Right lobe of liver (tissue), 6 donors: Measurements from ENCODE around the gene UBE2G1. TPM values are rescaled to one million over a fixed set of nuclear protein-coding genes. Genes with fewer than 3 reads are reported as not detected.
A peak's percentile ranks its signal among the peaks of the same experiment; 100 is the strongest.

ENCODE experiments used
- ATAC-seq, 4 donors: fragments of 200-7000 bp; cut with Tn5 transposase; one replicate each; pipeline ENCODE4 v1.9.1; 2020; ENCODE audit warnings: mild to moderate bottlenecking in 4 of 4, moderate library complexity in 4 of 4
- DNase-seq, 3 donors: peaks; one replicate each; pipeline ENCODE4 v3.0.0-alpha.2; 2020
- H3K27ac ChIP-seq, 3 donors: fragments of 200-600 bp; one replicate each; pipeline ENCODE4 v1.8.0; 2022
- H3K27me3 ChIP-seq, 2 donors: fragments of 200-600 bp; one replicate each; pipeline ENCODE4 v1.8.0; 2022
- H3K36me3 ChIP-seq, 4 donors: fragments of 200-600 bp; sonication (generic) in 1 of 4; one replicate each; pipeline versions ENCODE4 v1.5.1 to v1.8.0; 2017 to 2022; ENCODE audit warnings: control low read depth in 1 of 4
- H3K4me1 ChIP-seq, 4 donors: fragments of 200-600 bp; sonication (generic) in 1 of 4; one replicate each; pipeline versions ENCODE4 v1.5.1 to v1.8.0; 2017 to 2022; ENCODE audit warnings: control low read depth in 1 of 4
- H3K4me3 ChIP-seq, 3 donors: fragments of 200-600 bp; one replicate each; pipeline ENCODE4 v1.8.0; 2022
- H3K9me3 ChIP-seq, 4 donors: fragments of 200-600 bp; sonication (generic) in 1 of 4; one replicate each; pipeline versions ENCODE4 v1.5.1 to v1.8.0; 2017 to 2022; ENCODE audit warnings: control low read depth in 1 of 4
- POLR2A ChIP-seq: fragments of 450-650 bp; IDR thresholded peaks from one replicate; pipeline ENCODE4 v1.6.1; 2017; ENCODE audit warnings: antibody characterized with exemption, mild to moderate bottlenecking
- WGBS: methylation state at CpG from one replicate; pipeline ENCODE4 v1.1.6; 2018; ENCODE audit warnings: low coverage, low lambda C conversion rate; ENCODE audit not compliant: insufficient coverage; ENCODE audit errors: missing lambda C conversion rate; 5-methylcytosine and 5-hydroxymethylcytosine counted together
- intact Hi-C, 2 donors: fragments of 100-400 bp; cut with DNase I; formaldehyde crosslinking; loops; one replicate each; pipeline versions ENCODE4 v1.11.2 to v1.14.1; 2022
- total RNA-seq, 6 experiments: library from RNA; depleted of rRNA in 2 of 6; stranded (reverse); fragments of >200 nt in 2 of 6; fragmentation: NEBNext Ultra II Directional in 3 of 6; extraction: Animal tissue kit (Norgen Biotek cat#: 25700) in 3 of 6; gene quantifications; one replicate each; pipeline versions ENCODE4 v1.1.0 to v1.2.4, GENCODE V29; 2016 to 2023
- TF ChIP-seq, protein P1 (sequence below), 4 donors: fragments of 200-600 bp in 3 of 4; fragments of 450-650 bp in 1 of 4; IDR thresholded peaks; one replicate each; pipeline versions ENCODE4 v1.5.1 to v1.8.0; 2016 to 2022; ENCODE audit warnings: antibody characterized with exemption in 4 of 4, mild to moderate bottlenecking in 2 of 4
- donor health status: DM: no; HTN: yes; CAD: no.
- donor health status: DM: no; HTN: no; CAD: no.
- donor health status: DM: no; HTN: no; CAD: no.
- donor health status: DM: no; HTN: yes; CAD: no.
- donor health status: DM: no; HTN: yes; CAD: no.

The UBE2G1 gene
- total RNA-seq, 6 experiments from 2014 or later = 30.3 to 45.5 (median 38.8) TPM

DNA sequence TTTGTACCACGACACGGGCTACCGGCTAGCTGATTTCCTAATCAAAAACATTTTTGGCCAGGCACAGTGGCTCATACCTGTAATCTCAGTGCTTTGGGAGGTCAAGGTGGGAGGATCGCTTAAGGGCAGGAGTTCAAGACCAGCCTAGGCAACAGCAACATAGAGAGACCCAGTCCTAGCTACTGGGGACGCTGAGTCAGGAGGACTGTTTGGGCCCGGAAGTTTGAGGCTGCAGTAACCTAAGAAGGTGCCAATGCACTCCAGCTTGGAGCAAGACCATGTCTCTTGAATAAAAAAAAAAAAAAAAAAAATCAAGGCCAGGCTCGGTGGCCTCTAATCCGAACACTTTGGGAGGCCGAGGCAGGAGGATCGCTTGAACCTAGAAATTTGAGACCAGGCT is 49.8 kb downstream of the UBE2G1 start:
- Histone ChIP-seq H3K4me3 (no peak overlapping the region), H3K9me3 (no peaks in the 10 kb centered on the region), H3K36me3 (no peaks in the 10 kb centered on the region), H3K27ac (no peak overlapping the region), H3K4me1 (peaks cover 0 to 21% (median 0%) of the 10 kb centered on the region in 4 donors), H3K27me3 (no peaks in the 10 kb centered on the region)
- ATAC-seq = peak in 1 of 4 donors; percentile 15
- TF ChIP-seq, protein P1, sequence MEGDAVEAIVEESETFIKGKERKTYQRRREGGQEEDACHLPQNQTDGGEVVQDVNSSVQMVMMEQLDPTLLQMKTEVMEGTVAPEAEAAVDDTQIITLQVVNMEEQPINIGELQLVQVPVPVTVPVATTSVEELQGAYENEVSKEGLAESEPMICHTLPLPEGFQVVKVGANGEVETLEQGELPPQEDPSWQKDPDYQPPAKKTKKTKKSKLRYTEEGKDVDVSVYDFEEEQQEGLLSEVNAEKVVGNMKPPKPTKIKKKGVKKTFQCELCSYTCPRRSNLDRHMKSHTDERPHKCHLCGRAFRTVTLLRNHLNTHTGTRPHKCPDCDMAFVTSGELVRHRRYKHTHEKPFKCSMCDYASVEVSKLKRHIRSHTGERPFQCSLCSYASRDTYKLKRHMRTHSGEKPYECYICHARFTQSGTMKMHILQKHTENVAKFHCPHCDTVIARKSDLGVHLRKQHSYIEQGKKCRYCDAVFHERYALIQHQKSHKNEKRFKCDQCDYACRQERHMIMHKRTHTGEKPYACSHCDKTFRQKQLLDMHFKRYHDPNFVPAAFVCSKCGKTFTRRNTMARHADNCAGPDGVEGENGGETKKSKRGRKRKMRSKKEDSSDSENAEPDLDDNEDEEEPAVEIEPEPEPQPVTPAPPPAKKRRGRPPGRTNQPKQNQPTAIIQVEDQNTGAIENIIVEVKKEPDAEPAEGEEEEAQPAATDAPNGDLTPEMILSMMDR (IDR thresholded peaks at IDR 0.05) = no peak
- TF ChIP-seq POLR2A = no peak
- no peak for DNase-seq
- 66% methylated on average over 10 of the region's 10 CpGs for WGBS
- intact Hi-C loops = no loop called here

DNA sequence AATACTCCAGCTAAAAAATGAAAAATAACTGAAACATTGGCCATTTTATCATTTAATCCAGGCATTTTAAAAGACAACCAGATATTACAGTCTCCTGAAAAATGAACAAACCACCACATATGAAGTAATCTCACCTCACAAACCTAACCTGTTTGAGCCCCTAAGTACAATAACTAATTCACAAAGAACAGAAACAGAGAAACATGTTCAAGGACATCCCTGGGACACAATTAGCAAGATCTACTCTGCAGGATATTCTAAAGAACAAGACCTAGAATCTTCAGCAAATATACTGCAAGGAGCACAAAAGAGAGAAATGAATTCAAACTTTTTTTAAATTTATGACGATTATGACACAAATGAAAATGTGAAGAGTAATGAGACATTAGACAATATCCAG is 51.9 kb downstream of the UBE2G1 start:
- DNase-seq = no peak
- Histone ChIP-seq H3K27ac (no peak overlapping the region), H3K4me1 (peaks cover 0 to 38% (median 7%) of the 10 kb centered on the region in 4 donors), H3K9me3 (no peaks in the 10 kb centered on the region), H3K4me3 (no peak overlapping the region), H3K27me3 (no peaks in the 10 kb centered on the region), H3K36me3 (no peaks in the 10 kb centered on the region)
- ATAC-seq = no peak
- TF ChIP-seq, protein P1 (IDR thresholded peaks at IDR 0.05) = no peak
- TF ChIP-seq POLR2A = no peak
- intact Hi-C loops = no loop called here
- 67% methylated on average over 1 of the region's 1 CpG for WGBS

DNA sequence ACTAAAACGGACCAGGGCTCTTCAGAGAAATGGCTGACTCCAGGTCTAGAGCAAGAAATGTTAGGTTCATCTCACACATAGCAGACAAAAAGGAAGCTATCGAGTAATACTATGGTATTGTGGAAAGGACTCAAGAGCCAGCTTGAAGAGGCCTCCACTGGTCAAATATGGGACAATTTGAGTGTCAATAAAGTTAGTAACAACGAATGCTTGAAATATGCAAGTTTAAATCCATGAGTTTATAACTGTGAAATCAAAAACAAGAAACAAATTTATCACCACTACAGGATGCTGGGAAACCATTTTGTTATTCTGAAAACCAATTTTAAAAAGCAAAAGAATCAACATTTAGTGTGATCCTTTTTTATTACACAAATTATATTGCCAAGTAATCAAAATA is 52.3 kb downstream of the UBE2G1 start:
- intact Hi-C loops = no loop called here
- Histone ChIP-seq H3K36me3 (no peaks in the 10 kb centered on the region), H3K27me3 (no peaks in the 10 kb centered on the region), H3K4me3 (no peak overlapping the region), H3K9me3 (no peaks in the 10 kb centered on the region), H3K4me1 (peaks cover 0 to 41% (median 8%) of the 10 kb centered on the region in 4 donors), H3K27ac (no peak overlapping the region)
- WGBS = 71% methylated on average over 3 of the region's 3 CpGs
- no peak for TF ChIP-seq POLR2A
- TF ChIP-seq, protein P1 (IDR thresholded peaks at IDR 0.05) = no peak
- no peak for ATAC-seq
- DNase-seq = no peak

DNA sequence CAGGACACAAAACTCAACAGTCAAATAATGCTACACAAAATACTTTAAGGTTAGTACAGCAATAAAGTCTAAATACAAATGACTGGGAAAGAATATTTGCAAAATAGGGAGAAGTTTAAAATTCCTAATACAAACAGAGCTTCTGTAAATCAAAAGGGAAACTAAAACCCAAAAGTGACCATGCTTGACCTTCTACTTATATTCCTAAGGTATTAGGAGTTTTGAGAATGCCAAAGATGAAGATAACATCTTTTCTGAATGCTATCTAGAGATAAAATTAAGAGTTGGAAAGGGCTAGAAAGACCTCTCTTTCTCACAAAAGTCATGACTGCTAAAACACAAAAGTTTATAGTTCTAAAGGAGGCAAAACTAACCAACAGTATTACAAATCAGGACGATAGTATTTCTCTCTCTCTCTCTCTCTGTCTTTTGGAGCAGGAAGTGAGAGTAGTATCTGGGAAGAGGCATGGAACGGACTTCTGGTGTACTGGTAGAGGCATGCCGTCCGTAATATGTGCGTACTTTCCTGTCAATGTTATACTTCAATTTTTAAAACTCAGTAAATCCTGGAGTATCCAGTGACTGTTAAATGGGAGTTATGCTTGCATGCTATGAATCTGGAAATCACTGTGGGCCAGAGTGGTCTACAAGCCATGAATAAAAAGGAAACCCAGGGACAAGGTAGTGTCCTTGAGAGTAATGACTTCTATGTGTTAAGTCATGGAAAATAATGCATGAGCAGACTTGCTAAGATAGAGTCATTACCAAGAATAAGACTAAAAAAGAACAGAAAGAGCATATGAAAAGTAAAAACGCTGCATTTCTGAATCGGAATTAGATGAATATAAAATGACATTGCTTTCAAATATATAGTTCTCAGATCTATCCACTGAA is 53.0 kb downstream of the UBE2G1 start:
- intact Hi-C loops = no loop called here
- peaks cover 0 to 41% (median 8%) of the 10 kb centered on the region in 4 donors for H3K4me1 ChIP-seq
- peak overlapping the region; percentile 8 to 15 (median 14) for H3K27ac ChIP-seq
- ATAC-seq (peak; percentile 34 to 61 (median 49)), DNase-seq (no peak)
- H3K9me3 ChIP-seq = no peaks in the 10 kb centered on the region
- WGBS = 31% methylated on average over 7 of the region's 7 CpGs
- no peaks in the 10 kb centered on the region for H3K27me3 ChIP-seq
- no peaks in the 10 kb centered on the region for H3K36me3 ChIP-seq
- TF ChIP-seq, protein P1 (IDR thresholded peaks at IDR 0.05) = no peak
- no peak for TF ChIP-seq POLR2A
- H3K4me3 ChIP-seq = peak overlapping the region in 1 of 3 donors; percentile 0
